Rectal smooth muscle tissue (tissue), 1 donor: ENCODE measurements around the gene POU3F1.

Experiments used
- H3K27ac ChIP-seq: one replicate; pipeline ENCODE4 v1.7.0; 2013; ENCODE audit warnings: low read depth, low read length, inconsistent platforms
- H3K27me3 ChIP-seq: one replicate; pipeline ENCODE4 v1.7.0; 2013; ENCODE audit warnings: low read length; ENCODE audit not compliant: control insufficient read depth, insufficient read depth
- H3K36me3 ChIP-seq: one replicate; pipeline ENCODE4 v1.7.0; 2013; ENCODE audit warnings: low read length; ENCODE audit not compliant: control insufficient read depth, insufficient read depth
- H3K4me1 ChIP-seq: one replicate; pipeline ENCODE4 v1.7.0; 2013; ENCODE audit warnings: low read length; ENCODE audit not compliant: control insufficient read depth, insufficient read depth
- H3K4me3 ChIP-seq: one replicate; pipeline ENCODE4 v1.7.0; 2013; ENCODE audit warnings: low read length
- H3K9ac ChIP-seq: one replicate; pipeline ENCODE4 v1.7.0; 2013; ENCODE audit warnings: low read length

POU3F1 gene

DNA sequence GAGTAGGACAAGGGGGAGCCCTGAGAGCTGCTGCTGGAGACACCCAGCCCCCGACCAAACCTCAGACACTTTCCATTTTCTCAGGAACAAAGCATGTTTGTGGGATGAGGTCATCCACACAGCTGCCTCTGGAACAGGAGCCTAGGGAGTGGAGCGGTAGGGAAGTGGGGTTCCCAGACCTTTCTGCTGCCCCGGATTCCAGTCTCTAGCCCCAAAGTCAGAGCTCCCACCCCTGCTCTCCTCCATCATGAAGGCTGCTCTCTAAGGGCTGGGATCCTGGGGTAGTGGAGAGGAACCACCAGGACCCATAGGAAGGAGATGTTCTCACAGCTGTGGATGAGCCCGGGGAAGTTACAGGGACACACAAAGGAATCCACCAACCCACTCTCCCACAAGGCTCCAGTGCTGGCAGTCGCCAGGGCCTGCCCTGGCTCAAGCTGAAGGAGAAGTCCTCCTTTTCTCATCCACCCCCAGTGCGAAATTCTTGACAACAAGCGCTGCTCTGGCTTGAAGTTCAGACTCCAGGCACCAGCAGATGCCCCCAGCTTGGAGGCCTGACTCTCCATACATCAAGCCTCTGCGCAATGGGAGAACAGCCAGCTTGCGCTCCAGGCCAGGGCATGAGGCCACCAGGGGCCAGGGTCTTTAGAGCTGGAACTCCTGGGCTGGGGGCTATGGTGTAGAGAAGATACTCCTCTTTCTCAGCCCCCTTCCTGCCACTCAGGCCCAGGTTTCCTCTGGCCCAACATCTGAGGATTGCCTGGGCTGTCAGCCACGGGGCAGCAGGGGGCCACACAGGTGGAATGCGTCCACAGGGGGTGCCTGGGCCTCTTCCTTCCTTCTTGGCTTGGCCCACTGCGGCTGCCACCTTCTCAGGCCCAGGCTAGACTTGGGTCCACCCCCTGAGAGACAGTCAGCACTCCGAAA lies 45.8 kb downstream of the POU3F1 start:
- Histone ChIP-seq H3K36me3 (peaks cover 3% of the 10 kb centered on the region), H3K9ac (no peak overlapping the region), H3K27me3 (peaks cover 2% of the 10 kb centered on the region), H3K4me3 (peak overlapping the region; percentile 38), H3K4me1 (peaks cover 50% of the 10 kb centered on the region), H3K27ac (peak overlapping the region; percentile 93)

DNA sequence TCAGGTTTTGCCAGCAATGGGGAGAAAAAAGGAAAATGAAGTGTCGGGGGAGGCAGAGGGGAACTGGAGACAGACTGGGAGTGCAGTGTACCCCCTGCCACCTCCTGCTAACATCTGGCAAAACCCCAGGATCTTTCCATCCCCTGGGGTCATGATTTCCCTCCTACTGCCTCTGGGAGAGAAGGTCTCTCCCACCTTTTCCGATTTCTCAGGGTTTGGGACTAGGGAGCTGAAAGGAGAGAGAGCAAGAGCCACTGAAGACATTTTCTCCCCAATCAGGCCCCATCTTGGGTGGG lies 46.4 kb downstream of the POU3F1 start:
- H3K27me3 ChIP-seq, result peaks cover 2% of the 10 kb centered on the region
- H3K9ac ChIP-seq, result no peak overlapping the region
- peaks cover 53% of the 10 kb centered on the region for H3K4me1 ChIP-seq
- peak overlapping the region; percentile 38 for H3K4me3 ChIP-seq
- H3K27ac ChIP-seq, result peak overlapping the region; percentile 93
- peaks cover 3% of the 10 kb centered on the region for H3K36me3 ChIP-seq

DNA sequence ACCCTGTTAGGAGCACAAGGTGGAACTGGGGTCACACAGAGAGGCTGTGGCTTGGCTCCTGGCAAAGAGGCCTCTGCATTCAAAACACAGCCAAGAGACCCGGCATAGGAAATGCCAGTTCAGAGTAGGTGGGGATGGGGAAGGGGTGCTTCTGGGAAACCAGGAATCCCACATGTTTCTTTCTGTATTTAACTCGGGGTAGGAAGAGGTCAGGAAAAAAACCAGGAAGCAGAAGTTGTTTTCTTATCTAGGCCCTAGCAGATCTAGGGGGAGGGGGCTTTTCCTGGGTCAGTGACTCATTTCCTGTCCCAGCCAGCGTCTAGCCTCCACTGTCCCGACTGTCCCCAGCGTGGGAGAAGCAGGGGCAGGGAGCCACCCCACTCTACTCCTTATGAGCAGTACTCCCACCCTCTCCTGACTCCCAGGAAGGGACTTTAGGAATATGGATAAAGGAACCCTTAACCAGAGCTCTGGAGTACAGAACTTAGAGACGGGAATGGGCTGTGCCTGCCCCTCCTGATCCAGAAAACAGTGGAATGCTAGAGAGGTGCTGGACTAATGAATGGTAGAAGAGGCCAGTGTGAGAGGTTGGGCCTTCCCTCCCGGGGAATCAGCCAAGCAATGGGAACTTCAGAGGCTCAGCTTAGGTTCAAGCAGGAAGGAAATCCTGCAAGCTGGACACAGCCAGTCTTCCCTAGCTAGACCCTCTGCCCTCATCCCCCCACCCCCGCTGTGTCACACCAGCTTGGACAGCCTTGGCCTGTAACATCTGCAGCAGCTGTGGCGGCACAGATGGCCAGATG lies 47.0 kb downstream of the POU3F1 start:
- Histone ChIP-seq H3K9ac (no peak overlapping the region), H3K4me1 (peaks cover 58% of the 10 kb centered on the region), H3K4me3 (peak overlapping the region; percentile 38), H3K36me3 (peaks cover 3% of the 10 kb centered on the region), H3K27me3 (peaks cover 2% of the 10 kb centered on the region), H3K27ac (peak overlapping the region; percentile 93)

DNA sequence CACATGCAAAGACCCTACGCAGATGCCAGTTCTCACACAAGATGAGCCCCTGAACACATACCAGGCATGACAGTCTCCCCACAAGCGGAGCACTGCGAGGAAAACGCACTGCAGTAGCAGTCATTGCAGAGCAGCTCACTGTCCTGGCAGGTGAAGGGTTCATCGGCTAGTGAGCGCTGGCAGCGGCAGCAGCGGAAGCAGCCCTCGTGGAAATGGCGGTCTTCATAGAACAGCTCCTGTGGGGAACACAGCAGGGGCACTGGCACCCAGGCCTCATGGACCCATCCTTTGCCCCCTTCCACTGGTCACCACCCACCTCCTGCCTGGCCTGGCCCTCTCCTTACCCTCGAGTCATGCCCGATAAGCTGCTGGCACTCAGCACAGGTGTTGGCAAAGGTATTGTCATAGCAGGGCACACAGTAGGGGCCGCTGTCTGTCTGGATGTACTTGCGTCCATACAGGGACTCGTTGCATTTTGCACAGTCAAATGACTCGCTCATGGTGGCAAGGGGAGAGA lies 47.6 kb downstream of the POU3F1 start:
- H3K4me1 ChIP-seq, result peaks cover 54% of the 10 kb centered on the region
- H3K27me3 ChIP-seq, result no peaks in the 10 kb centered on the region
- peaks cover 3% of the 10 kb centered on the region for H3K36me3 ChIP-seq
- no peak overlapping the region for H3K9ac ChIP-seq
- H3K27ac ChIP-seq, result peak overlapping the region; percentile 93
- peak overlapping the region; percentile 4 for H3K4me3 ChIP-seq

DNA sequence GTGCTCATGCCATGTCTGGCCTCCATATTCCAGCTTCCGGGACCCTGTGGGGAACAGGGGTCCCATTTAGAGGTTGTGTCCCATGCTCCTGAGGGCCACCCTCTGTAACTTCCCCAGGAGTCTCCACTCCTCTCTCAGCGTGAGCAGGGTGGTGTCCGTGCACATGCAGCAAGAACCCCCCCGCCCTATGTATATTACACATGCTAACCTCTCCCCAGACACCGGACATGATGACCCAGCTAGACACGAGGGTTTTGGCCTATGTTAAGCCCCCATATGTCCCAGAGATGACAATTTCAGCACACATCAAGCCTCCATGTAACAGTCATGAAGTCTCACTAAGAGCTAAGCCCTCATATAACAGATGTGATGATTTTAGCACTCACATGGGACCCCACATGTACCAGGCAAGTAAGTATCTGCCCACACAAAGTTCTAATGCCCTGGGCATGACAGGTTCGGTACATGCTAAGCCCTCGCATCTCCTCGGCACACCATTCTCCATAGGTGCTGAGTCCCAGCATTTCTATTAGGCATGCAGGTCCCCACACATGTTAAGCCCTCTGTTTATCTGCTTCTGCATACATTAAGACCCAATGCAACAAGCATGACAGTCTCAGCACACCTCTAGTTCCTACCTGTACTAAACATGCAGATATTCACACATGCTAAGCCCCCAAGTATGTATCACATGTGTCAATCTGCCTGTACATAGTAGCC lies 48.3 kb downstream of the POU3F1 start:
- no peak overlapping the region for H3K4me3 ChIP-seq

DNA sequence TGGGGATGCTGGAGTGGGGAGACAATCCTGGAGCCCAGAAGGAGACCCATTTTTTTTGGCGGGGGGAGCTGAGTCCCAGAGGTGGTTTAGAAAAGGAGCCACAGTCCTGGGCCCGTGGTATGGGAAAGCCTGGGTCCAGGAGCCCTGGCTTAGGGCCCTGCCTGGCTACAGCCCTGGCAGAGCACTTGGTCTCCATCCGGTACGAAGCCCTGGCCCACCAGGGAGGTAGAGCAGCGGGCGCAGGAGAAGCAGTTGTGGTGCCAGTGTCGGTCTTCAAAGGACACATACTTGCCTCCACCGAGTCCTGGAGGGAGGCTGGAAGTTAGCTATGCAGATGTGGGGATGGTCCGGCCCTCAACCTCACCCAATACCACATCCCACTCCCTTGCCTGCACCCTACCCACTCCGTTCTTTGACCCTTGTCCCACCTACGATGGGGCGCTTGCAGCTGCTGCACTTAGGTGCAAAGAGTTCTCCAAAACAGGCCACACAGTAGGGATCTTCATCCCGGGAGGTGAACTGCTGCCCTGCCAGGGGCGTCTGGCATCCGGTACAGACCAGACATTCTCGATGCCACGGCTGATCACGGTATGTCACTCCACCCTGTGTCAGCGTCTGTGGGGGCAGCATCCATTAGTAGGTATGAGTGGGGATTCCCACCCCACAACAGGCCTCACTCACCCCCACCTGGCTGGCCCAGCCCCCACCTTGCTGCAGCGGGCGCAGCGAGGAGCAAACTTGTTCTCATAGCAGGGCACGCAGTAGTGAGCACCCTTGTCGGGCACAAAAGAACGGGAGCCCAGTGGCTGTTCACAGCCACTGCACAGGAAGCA lies 49.1 kb downstream of the POU3F1 start:
- H3K4me1 ChIP-seq, result peaks cover 44% of the 10 kb centered on the region
- peaks cover 3% of the 10 kb centered on the region for H3K36me3 ChIP-seq

More for the DNA sequence above, 48.3 kb downstream of the POU3F1 start:
- Histone ChIP-seq H3K36me3 (peaks cover 3% of the 10 kb centered on the region), H3K4me1 (peaks cover 47% of the 10 kb centered on the region), H3K27me3 (no peaks in the 10 kb centered on the region), H3K27ac (peak overlapping the region; percentile 93), H3K9ac (no peak overlapping the region)

DNA sequence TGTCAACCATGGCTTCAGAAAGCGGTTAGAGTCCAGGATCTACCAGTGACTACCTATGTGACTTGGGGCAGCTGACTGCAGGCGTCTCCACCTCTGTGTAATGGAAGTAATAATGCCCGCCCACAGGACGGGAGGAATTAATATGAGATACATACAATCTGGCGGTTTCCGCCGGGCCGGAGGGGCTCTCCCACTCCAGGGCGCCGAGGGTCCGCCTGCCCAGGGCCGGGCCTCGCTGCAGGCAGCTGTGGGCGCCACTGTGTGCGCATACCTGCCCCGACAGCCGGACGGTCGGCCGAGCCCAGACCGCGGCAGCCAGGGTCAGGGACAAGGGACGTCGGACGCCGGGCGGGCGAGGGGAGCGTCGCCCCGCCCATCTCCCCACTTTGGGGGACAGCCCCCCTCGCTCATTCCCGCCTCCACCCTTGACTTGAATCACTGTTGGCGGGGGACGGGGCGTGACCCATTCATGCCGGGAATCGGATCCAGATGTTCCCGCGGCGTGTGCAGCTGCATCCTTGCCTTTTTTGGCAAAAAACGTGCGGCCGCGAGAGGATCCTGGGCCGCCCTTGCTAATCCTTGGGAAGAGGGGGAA lies 50.7 kb downstream of the POU3F1 start:
- H3K36me3 ChIP-seq, result peaks cover 3% of the 10 kb centered on the region
- H3K4me1 ChIP-seq, result peaks cover 36% of the 10 kb centered on the region
- H3K4me3 ChIP-seq, result peak overlapping the region; percentile 71
- peak overlapping the region; percentile 46 for H3K9ac ChIP-seq
- H3K27ac ChIP-seq, result peak overlapping the region; percentile 98
- no peaks in the 10 kb centered on the region for H3K27me3 ChIP-seq

More for the DNA sequence above, 49.1 kb downstream of the POU3F1 start:
- no peaks in the 10 kb centered on the region for H3K27me3 ChIP-seq
- H3K4me3 ChIP-seq, result no peak overlapping the region
- no peak overlapping the region for H3K9ac ChIP-seq
- peak overlapping the region; percentile 98 for H3K27ac ChIP-seq

DNA sequence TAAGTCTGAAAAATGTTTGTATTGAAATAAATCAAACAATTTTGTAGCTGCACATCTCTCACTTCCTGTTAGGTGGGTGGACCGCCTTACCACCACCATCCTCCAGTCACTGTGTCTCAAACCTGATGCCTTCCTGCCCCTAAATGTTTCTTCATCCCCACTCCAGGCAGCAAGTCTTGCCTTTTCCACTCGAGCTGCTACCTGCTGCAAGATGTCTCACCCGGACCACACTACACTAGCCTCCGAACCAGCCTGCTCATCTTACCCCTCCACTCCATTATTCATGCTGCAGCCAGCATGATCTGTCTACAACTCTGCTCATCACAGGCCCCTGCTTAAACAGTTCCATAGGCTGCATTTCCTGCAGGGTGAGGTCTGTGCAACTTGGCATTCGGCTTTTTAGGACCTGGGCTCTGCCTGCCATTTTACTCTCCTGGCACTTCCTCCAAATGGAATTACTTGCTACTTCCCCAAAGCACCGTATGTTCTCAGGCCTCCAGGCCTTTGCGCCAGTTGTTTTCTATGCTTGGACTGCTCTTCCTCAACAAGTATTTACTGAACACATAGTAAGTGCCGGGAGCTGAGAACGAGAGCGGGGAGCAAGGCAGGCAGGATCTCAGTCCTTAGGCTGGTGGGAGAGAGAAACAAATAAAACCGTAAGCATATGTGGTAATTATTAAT lies 51.6 kb downstream of the POU3F1 start:
- Histone ChIP-seq H3K4me1 (peaks cover 28% of the 10 kb centered on the region), H3K36me3 (peaks cover 3% of the 10 kb centered on the region), H3K27me3 (no peaks in the 10 kb centered on the region), H3K27ac (peak overlapping the region; percentile 98), H3K9ac (no peak overlapping the region), H3K4me3 (peak overlapping the region; percentile 71)
